ENCODE results near the gene MTRF1.

Gene MTRF1

GRCh38 chr13:41232578-41233480 is 30.5 kb downstream of the MTRF1 start:
- Histone ChIP-seq H3K4me3 (ENCODE audit: low read length) (no peak overlapping the region), H3K36me3 (ENCODE audit: control insufficient read depth, insufficient read depth, low read length) (no peaks in the 10 kb centered on the region), H3K9ac (ENCODE audit: low read length) (no peak overlapping the region), H3K27ac (ENCODE audit: low read depth, low read length) (no peak overlapping the region), H3K27me3 (ENCODE audit: control insufficient read depth, insufficient read depth, low read length) (no peaks in the 10 kb centered on the region), H3K4me1 (ENCODE audit: control insufficient read depth, insufficient read depth, low read length) (no peaks in the 10 kb centered on the region)

GRCh38 chr13:41231786-41232185 is 31.6 kb downstream of the MTRF1 start:
- no peak overlapping the region for H3K27ac ChIP-seq (ENCODE audit: low read depth, low read length)
- H3K4me1 ChIP-seq (ENCODE audit: control insufficient read depth, insufficient read depth, low read length) = no peaks in the 10 kb centered on the region
- no peak overlapping the region for H3K9ac ChIP-seq (ENCODE audit: low read length)
- H3K36me3 ChIP-seq (ENCODE audit: control insufficient read depth, insufficient read depth, low read length) = no peaks in the 10 kb centered on the region
- H3K27me3 ChIP-seq (ENCODE audit: control insufficient read depth, insufficient read depth, low read length) = no peaks in the 10 kb centered on the region
- H3K4me3 ChIP-seq (ENCODE audit: low read length) = no peak overlapping the region

- H3K27me3 ChIP-seq (ENCODE audit: control insufficient read depth, insufficient read depth, low read length) = no peaks in the 10 kb centered on the region
- no peaks in the 10 kb centered on the region for H3K36me3 ChIP-seq (ENCODE audit: control insufficient read depth, insufficient read depth, low read length)
- H3K4me1 ChIP-seq (ENCODE audit: control insufficient read depth, insufficient read depth, low read length) = no peaks in the 10 kb centered on the region
- H3K4me3 ChIP-seq (ENCODE audit: low read length) = no peak overlapping the region
- no peak overlapping the region for H3K27ac ChIP-seq (ENCODE audit: low read depth, low read length)
- H3K9ac ChIP-seq (ENCODE audit: low read length) = no peak overlapping the region
Measured at GRCh38 chr13:41231025-41231677, 32.2 kb downstream of the MTRF1 start.

GRCh38 chr13:41229356-41229755 is 34.0 kb downstream of the MTRF1 start:
- no peak overlapping the region for H3K27ac ChIP-seq (ENCODE audit: low read depth, low read length)
- H3K9ac ChIP-seq (ENCODE audit: low read length) = no peak overlapping the region
- no peaks in the 10 kb centered on the region for H3K4me1 ChIP-seq (ENCODE audit: control insufficient read depth, insufficient read depth, low read length)
- no peak overlapping the region for H3K4me3 ChIP-seq (ENCODE audit: low read length)
- no peaks in the 10 kb centered on the region for H3K27me3 ChIP-seq (ENCODE audit: control insufficient read depth, insufficient read depth, low read length)
- H3K36me3 ChIP-seq (ENCODE audit: control insufficient read depth, insufficient read depth, low read length) = no peaks in the 10 kb centered on the region

GRCh38 chr13:41224113-41225110 is 39.0 kb downstream of the MTRF1 start:
- no peak overlapping the region for H3K27ac ChIP-seq (ENCODE audit: low read depth, low read length)
- no peaks in the 10 kb centered on the region for H3K4me1 ChIP-seq (ENCODE audit: control insufficient read depth, insufficient read depth, low read length)
- no peaks in the 10 kb centered on the region for H3K27me3 ChIP-seq (ENCODE audit: control insufficient read depth, insufficient read depth, low read length)
- no peak overlapping the region for H3K4me3 ChIP-seq (ENCODE audit: low read length)
- H3K36me3 ChIP-seq (ENCODE audit: control insufficient read depth, insufficient read depth, low read length) = no peaks in the 10 kb centered on the region
- no peak overlapping the region for H3K9ac ChIP-seq (ENCODE audit: low read length)

GRCh38 chr13:41222259-41222852 is 41.0 kb downstream of the MTRF1 start:
- Histone ChIP-seq H3K27ac (ENCODE audit: low read depth, low read length) (no peak overlapping the region), H3K27me3 (ENCODE audit: control insufficient read depth, insufficient read depth, low read length) (no peaks in the 10 kb centered on the region), H3K4me3 (ENCODE audit: low read length) (no peak overlapping the region)

GRCh38 chr13:41220401-41220800 is 43.0 kb downstream of the MTRF1 start:
- H3K36me3 ChIP-seq (ENCODE audit: control insufficient read depth, insufficient read depth, low read length) = no peaks in the 10 kb centered on the region
- H3K9ac ChIP-seq (ENCODE audit: low read length) = no peak overlapping the region
- H3K27me3 ChIP-seq (ENCODE audit: control insufficient read depth, insufficient read depth, low read length) = no peaks in the 10 kb centered on the region
- H3K27ac ChIP-seq (ENCODE audit: low read depth, low read length) = no peak overlapping the region
- H3K4me1 ChIP-seq (ENCODE audit: control insufficient read depth, insufficient read depth, low read length) = no peaks in the 10 kb centered on the region
- no peak overlapping the region for H3K4me3 ChIP-seq (ENCODE audit: low read length)

More at GRCh38 chr13:41222259-41222852, 41.0 kb downstream of the MTRF1 start:
- no peaks in the 10 kb centered on the region for H3K4me1 ChIP-seq (ENCODE audit: control insufficient read depth, insufficient read depth, low read length)
- H3K9ac ChIP-seq (ENCODE audit: low read length) = no peak overlapping the region
- no peaks in the 10 kb centered on the region for H3K36me3 ChIP-seq (ENCODE audit: control insufficient read depth, insufficient read depth, low read length)

GRCh38 chr13:41216160-41216559 is 47.2 kb downstream of the MTRF1 start:
- no peak overlapping the region for H3K4me3 ChIP-seq (ENCODE audit: low read length)
- H3K4me1 ChIP-seq (ENCODE audit: control insufficient read depth, insufficient read depth, low read length) = no peaks in the 10 kb centered on the region
- H3K27ac ChIP-seq (ENCODE audit: low read depth, low read length) = no peak overlapping the region
- no peak overlapping the region for H3K9ac ChIP-seq (ENCODE audit: low read length)
- no peaks in the 10 kb centered on the region for H3K36me3 ChIP-seq (ENCODE audit: control insufficient read depth, insufficient read depth, low read length)
- no peaks in the 10 kb centered on the region for H3K27me3 ChIP-seq (ENCODE audit: control insufficient read depth, insufficient read depth, low read length)

GRCh38 chr13:41213919-41214318 is 49.5 kb downstream of the MTRF1 start:
- Histone ChIP-seq H3K4me3 (ENCODE audit: low read length) (no peak overlapping the region), H3K36me3 (ENCODE audit: control insufficient read depth, insufficient read depth, low read length) (no peaks in the 10 kb centered on the region), H3K27ac (ENCODE audit: low read depth, low read length) (no peak overlapping the region), H3K9ac (ENCODE audit: low read length) (no peak overlapping the region), H3K27me3 (ENCODE audit: control insufficient read depth, insufficient read depth, low read length) (no peaks in the 10 kb centered on the region), H3K4me1 (ENCODE audit: control insufficient read depth, insufficient read depth, low read length) (no peaks in the 10 kb centered on the region)

GRCh38 chr13:41213316-41213715 is 50.1 kb downstream of the MTRF1 start:
- H3K9ac ChIP-seq (ENCODE audit: low read length) = no peak overlapping the region
- H3K4me1 ChIP-seq (ENCODE audit: control insufficient read depth, insufficient read depth, low read length) = no peaks in the 10 kb centered on the region
- no peaks in the 10 kb centered on the region for H3K27me3 ChIP-seq (ENCODE audit: control insufficient read depth, insufficient read depth, low read length)
- no peak overlapping the region for H3K4me3 ChIP-seq (ENCODE audit: low read length)
- no peak overlapping the region for H3K27ac ChIP-seq (ENCODE audit: low read depth, low read length)
- no peaks in the 10 kb centered on the region for H3K36me3 ChIP-seq (ENCODE audit: control insufficient read depth, insufficient read depth, low read length)

- Histone ChIP-seq H3K27me3 (ENCODE audit: control insufficient read depth, insufficient read depth, low read length) (no peaks in the 10 kb centered on the region), H3K9ac (ENCODE audit: low read length) (no peak overlapping the region), H3K4me3 (ENCODE audit: low read length) (no peak overlapping the region), H3K27ac (ENCODE audit: low read depth, low read length) (no peak overlapping the region), H3K36me3 (ENCODE audit: control insufficient read depth, insufficient read depth, low read length) (no peaks in the 10 kb centered on the region), H3K4me1 (ENCODE audit: control insufficient read depth, insufficient read depth, low read length) (no peaks in the 10 kb centered on the region)
Measured at GRCh38 chr13:41212881-41213280, 50.5 kb downstream of the MTRF1 start.

GRCh38 chr13:41211062-41211461 is 52.3 kb downstream of the MTRF1 start:
- Histone ChIP-seq H3K4me1 (ENCODE audit: control insufficient read depth, insufficient read depth, low read length) (no peaks in the 10 kb centered on the region), H3K36me3 (ENCODE audit: control insufficient read depth, insufficient read depth, low read length) (no peaks in the 10 kb centered on the region), H3K27me3 (ENCODE audit: control insufficient read depth, insufficient read depth, low read length) (no peaks in the 10 kb centered on the region), H3K4me3 (ENCODE audit: low read length) (no peak overlapping the region), H3K27ac (ENCODE audit: low read depth, low read length) (no peak overlapping the region), H3K9ac (ENCODE audit: low read length) (no peak overlapping the region)
